Vagina (tissue), 2 donors: ENCODE measurements around the gene C4BPA.

Experiments
- CTCF ChIP-seq, 3 experiments: fragments of 450-650 bp in 2 of 3; fragments of 200-600 bp in 1 of 3; sonication (generic) in 1 of 3; IDR thresholded peaks; one replicate each; pipeline ENCODE4 v1.5.1; 2017 to 2019; ENCODE audit warnings: antibody characterized with exemption in 3 of 3, mild to moderate bottlenecking in 2 of 3, moderate library complexity in 2 of 3
- POLR2A ChIP-seq, 2 donors: fragments of 450-650 bp; IDR thresholded peaks; one replicate each; pipeline ENCODE4 v1.6.1; 2017; ENCODE audit warnings: antibody characterized with exemption in 2 of 2, mild to moderate bottlenecking in 2 of 2, moderate library complexity in 2 of 2

DNA sequence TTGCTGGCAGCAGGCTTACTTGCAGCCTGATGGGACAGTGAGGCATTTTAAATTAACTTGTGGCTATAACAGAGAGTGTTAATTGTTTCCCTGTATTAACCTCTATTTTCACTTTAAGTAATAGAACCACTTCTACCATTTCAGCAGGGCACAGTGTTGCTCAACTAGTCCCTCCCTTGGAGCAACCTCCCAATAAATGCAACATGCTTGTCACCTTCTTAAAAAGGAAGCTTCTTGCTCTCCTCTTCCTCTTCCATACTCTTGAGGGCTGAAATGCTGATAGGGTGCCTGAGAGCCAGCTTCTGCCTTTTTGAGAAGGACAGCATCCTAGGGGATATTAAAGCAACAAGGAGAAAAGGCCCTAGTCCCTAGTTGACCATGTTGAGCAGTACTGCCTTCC is 52.1 kb downstream of the C4BPA start:
- TF ChIP-seq POLR2A (IDR thresholded peaks at IDR 0.05), result no peak
- TF ChIP-seq CTCF (IDR thresholded peaks at IDR 0.05), result no peak
